Brain pericyte (primary cell): ENCODE data around the gene EEPD1.

Experiments
- DNase-seq: peaks from one replicate; pipeline ENCODE4 v3.0.0-alpha.2; 2012; ENCODE audit warnings: low read depth, low spot score

EEPD1 gene

GRCh38 chr7:36299223-36299774 lies 146.2 kb downstream of the EEPD1 start:
- no peak for DNase-seq

GRCh38 chr7:36299823-36300341 lies 146.8 kb downstream of the EEPD1 start:
- DNase-seq: no peak

- DNase-seq: no peak
Observed at GRCh38 chr7:36300696-36301350, 147.8 kb downstream of the EEPD1 start.

GRCh38 chr7:36301914-36302771 lies 149.1 kb downstream of the EEPD1 start:
- DNase-seq: no peak

- peak; percentile 74 for DNase-seq
Observed at GRCh38 chr7:36303202-36304098, 150.4 kb downstream of the EEPD1 start.

GRCh38 chr7:36304099-36304425 lies 151.0 kb downstream of the EEPD1 start:
- DNase-seq: no peak

GRCh38 chr7:36305226-36305625 lies 152.2 kb downstream of the EEPD1 start:
- DNase-seq: no peak

GRCh38 chr7:36305648-36306047 lies 152.6 kb downstream of the EEPD1 start:
- DNase-seq: no peak

- DNase-seq: no peak
Observed at GRCh38 chr7:36306222-36306621, 153.2 kb downstream of the EEPD1 start.

GRCh38 chr7:36306722-36307121 lies 153.7 kb downstream of the EEPD1 start:
- no peak for DNase-seq

GRCh38 chr7:36308031-36308430 lies 155.0 kb downstream of the EEPD1 start:
- no peak for DNase-seq

GRCh38 chr7:36309301-36309700 lies 156.2 kb downstream of the EEPD1 start:
- DNase-seq: no peak

- no peak for DNase-seq
Observed at GRCh38 chr7:36309716-36310115, 156.7 kb downstream of the EEPD1 start.

GRCh38 chr7:36310897-36311296 lies 157.8 kb downstream of the EEPD1 start:
- no peak for DNase-seq

GRCh38 chr7:36311539-36311938 lies 158.5 kb downstream of the EEPD1 start:
- DNase-seq: no peak

- DNase-seq: no peak
Observed at GRCh38 chr7:36312064-36312914, 159.2 kb downstream of the EEPD1 start.

GRCh38 chr7:36312915-36313334 lies 159.9 kb downstream of the EEPD1 start:
- no peak for DNase-seq

- DNase-seq: no peak
Observed at GRCh38 chr7:36313607-36314006, 160.6 kb downstream of the EEPD1 start.

- no peak for DNase-seq
Observed at GRCh38 chr7:36314491-36314890, 161.4 kb downstream of the EEPD1 start.

- DNase-seq: no peak
Observed at GRCh38 chr7:36315309-36315944, 162.4 kb downstream of the EEPD1 start.
